HG02610 (cell line): Measurements from ENCODE around the gene KRT13.
A peak's percentile ranks its signal among the peaks of the same experiment; 100 is the strongest.

ENCODE experiments used
- ATAC-seq: cut with Tn5 transposase; IDR thresholded peaks from one replicate; pipeline ENCODE4 v1.9.1; 2021; ENCODE audit warnings: mild to moderate bottlenecking, moderate library complexity; ENCODE audit not compliant: unreplicated experiment

KRT13 gene

DNA sequence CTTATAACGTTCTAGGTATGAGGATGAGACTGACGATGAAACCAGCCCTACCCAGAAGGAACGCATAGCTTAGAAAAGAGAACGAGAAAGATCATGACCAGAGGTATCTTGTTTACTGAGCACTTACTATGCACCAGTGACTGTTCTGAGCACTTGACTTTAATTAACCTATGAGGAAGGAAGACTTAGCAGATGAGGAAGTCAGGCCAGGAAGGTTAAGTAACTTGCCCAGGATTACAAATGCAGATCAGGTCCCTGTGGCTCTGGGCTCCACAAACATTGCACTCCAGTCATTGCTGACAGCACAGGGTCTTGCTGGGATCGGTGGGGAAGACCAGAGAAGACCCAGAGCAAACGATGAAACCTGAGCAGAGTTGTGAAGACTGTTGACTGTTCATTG, 7.1 kb downstream of the KRT13 start:
- ATAC-seq, result no peak

DNA sequence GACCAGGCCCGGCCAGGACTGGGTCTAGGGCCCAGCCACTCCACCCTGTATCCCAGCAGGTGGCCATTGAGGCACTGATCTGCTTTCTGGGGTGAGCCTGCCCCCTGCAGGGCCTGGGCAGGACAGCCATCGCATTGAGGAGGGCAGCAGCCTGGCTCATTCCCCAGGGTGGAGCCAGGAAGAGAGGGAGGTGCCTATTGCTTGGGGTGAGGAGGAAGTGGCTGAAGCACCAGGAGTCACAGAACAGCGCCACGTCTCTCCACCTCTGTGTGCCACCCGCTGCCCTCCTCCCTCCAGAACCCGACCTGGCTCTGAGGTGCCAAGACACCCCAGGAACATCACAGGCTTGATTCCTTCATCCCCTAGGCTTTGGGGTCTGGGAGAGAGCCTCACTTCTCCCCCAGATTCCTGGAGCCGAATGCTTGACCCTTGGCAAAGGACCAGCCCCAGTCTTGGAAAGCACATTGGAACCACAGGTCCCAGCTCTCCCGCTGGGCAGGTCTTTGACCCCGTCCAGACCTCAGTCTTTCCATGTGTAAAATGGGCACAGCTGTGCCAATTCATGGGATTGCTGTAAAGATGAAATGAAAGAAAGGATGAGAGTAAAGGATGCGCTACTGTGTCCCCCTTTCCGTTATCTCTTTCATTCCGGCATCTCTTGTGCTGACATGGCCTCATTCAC, 8.5 kb downstream of the KRT13 start:
- peak; percentile 76 for ATAC-seq

DNA sequence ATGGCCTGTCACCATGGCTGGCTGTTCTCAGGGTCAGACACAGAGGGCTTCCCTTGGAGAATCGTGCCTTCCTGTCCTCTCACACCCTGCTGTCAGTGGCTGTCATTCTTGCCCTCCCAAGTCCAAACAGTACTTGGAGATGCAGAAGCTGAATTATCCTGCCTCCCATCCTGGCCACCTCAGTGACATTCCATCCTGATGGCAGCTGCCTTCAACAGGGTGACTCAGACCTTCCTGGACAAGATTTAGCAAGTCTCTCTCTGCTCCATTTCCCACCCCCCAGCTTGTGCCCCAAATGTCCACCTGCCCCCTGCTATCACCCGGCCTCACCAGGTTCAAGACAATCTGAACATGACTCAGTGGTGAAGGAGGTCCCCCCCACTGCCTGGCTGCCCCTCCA, 10.9 kb downstream of the KRT13 start:
- ATAC-seq, result no peak

DNA sequence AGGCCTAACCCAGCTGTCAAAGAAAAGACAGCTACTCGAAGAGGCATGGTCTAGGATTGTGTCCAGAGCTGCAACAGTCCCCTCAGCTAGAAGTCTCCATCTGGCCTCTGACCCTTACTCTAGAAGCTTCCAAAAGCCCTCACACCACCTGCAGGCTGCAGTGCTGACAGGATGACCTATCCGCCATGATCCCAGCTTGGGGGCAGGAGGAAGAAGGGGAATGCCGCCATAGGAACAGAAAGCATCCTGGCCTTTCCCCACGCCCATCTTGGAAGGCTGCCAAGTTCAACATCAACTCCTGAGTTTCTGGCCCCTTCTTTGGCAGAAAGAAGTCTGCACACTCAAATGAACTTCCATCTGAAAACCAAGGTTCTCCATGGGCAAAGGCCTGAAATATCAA, 12.6 kb downstream of the KRT13 start:
- ATAC-seq, result no peak

DNA sequence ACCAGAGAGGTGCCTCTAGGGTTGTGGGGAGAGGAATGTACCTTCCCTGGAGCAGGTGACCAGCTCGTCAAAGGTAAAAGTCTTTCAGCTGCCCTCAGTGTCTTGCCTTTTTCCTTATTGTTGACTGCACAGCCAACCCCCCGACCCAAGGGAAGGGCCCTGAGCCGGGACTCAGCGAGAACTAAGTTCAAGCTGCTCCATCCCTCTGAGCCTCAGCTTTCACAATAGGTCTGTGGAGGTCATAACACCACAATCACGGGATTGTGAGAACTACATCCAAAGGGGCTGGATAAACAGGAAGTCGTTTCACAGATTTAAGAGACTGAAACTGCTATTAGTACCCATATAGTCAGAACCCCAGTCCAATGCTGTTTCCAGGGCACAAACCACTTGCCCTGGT, 13.1 kb downstream of the KRT13 start:
- ATAC-seq, result no peak

DNA sequence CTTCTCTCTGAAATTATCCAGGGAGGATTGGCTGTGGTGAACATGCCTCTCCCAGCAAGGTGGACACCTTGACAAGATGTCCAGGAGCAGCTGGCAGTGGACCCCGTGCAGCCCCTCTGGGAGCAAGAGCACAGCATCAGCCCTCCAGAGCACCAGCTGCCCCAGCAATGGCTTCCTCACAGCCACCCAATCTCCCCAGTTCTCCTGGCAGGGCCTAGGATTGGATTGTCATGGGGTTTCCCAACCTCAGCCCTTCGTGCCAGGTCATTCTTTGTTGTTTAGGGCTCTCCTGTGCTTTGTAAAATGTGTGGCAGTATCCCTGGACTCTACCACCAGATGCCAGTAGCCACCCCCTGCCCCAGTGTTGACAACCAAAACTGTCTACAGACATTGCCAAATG, 13.9 kb downstream of the KRT13 start:
- ATAC-seq, result no peak

DNA sequence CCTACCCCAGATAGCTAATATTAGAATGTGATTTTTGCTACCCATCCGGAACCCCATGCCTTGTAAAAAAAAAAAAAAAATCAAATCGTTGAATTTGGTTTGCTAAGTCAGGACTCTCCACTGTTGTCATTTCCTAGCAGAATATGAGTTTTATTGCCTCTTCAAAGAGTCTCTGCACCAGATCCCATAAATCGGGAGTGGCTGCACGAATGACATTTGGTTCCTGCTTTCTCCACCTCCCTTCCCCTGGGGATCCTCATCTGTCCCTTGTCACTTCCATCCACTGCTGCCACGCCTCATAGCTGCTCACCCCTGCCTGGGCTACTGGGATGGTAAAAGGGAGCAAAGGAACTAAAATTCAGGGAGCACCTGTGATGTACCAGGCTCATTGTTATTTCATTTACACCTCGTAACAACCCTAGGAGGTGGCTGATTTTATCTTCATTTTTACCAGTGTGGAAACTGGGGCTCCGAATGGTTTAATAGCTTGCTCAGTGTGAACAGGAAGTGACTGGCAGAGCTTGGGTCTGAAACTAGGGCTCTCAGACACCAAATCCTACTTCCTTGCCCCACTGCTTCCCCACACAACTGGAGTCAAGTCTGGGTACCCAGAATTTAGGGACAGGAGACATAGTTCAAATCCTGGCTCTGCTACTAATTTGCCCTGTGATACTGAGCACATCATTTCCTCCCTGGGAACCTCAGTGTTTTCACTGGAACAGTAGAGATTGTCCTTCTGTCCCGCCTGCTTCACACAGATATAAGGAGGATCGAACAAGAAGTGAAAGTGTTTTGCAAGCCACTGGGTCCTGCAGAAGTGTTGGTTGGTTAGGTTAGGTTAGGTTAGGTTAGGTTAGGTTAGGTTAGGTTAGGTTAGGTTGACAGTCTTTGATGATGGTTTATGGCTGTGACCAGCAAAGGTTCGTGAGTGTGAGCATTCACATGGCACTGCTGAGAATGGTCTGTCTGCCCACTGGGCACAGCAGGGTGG, 15.1 kb downstream of the KRT13 start:
- ATAC-seq, result no peak

DNA sequence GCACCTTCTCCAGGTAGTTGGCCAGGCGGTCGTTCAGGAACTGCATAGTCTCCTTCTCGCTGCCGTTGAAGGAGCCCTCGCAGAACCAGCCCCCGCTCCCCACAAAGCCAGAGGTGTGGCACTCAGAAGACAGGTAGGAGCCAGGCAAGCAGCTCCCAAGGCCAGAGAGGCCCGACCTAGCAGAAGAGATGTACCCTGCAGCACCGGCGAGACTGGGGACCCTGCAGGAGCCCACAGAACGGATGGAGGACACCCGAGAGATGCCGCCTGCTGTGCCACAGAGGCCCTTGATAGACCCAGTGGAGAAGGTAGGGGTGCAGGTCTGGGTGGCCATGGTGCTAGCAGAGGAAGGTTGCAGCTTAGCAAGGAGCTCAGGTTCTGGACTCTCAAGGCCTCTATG, 15.9 kb downstream of the KRT13 start, which contains the start of gene KRT36:
Gene KRT36, minus strand, starts transcription at position 380 of the 400 bp plus-strand sequence. Its CDS starts 46 bp downstream, at position 334.
- ATAC-seq, result no peak

DNA sequence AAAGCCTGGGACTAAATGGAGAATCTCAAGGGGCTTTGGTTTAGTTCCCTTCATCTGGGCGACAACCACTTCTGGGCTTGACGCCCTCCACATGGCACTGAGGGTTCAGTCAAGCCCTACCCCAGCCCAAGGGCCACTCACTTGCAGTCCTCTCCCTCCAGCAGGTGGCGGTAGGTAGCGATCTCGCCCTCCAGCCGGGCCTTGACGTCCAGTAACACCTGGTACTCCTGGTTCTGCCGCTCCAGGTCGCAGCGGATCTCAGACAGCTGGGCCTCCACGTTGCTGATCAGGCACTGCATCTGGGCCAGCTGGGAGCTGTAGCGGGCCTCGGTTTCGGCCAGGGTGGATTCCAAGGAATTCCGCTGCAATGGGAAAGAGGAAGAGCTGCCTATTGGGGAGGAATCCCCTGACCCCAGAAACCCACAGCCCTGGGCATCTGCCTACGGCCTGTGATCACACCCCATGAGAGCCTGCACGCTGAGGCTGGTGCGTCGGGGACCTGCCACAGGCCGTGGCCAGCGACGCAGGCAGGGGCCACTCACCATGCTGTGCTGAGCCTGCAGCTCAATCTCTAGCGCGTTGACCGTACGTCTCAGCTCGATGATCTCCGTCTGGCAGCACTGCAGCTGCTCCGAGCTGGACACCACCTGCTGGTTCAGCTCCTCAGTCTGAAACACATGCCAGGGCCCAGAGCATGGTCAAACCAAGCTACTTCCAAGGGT, 18.4 kb downstream of the KRT13 start:
- no peak for ATAC-seq

DNA sequence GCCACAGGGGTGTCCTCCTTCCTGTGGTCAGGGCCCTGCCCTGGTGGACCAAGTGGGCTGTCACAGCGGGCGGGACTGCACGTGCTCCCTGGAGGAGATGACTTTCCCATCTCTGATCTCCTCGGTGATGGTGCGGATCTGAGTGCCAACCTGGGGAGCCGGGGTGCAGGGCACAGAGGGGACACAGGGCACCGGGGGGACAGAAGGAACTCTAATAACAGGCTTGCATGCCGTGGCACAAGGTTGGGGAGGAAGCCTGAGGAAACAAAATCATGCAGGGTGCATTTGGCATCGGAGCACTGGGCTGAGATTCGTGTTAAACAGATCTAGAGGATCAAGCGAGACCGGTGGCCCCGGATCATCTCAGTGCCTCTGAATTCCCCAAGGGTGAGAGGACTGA, 19.1 kb downstream of the KRT13 start:
- no peak for ATAC-seq

DNA sequence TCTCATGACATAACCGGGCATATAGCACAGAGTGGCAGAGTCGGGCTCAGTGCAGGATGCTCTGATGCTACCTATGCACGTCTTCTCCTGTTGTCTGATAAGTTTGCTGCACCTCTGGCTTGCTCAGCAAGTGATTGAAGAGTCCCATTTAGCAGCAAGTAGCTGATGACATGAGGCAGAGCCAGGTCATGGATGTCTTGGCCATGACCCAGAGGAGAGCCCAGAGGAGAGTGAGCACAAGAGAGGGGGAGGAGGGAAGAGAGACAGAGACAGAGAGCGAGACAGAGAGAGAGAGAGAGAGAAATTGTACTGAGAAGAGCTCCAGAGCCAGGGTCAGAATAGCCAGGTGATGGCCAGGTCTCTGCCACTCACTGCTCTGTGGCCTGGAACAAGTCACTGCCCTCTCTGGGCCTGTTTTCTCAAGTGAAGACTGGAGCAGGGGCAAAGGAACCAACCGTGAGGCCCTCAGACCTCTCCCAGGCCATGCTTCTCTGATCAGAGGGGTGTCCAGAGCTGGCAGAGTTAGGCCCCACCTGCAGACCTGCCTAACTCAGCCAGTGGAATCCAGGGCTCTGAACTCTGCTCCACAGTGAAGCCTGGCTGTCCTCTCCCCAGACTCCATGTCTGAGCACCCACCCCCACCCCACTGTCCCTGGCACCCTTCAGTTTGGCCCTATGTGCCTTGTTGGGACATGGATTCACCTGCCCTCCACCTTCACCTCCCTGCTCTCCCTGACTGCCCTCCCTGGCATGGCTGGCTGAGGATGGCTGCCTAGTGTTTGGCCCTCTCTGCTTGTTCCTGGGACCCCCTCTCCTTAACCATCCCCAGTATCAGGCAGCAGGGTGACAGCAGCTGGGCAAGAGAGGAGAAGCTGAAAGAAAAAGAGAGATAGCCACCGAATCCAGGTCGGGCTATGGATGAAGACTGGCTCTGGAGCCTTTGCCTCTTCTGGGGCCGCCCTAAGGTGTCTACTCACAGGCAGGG, 20.2 kb downstream of the KRT13 start:
- ATAC-seq, result no peak

DNA sequence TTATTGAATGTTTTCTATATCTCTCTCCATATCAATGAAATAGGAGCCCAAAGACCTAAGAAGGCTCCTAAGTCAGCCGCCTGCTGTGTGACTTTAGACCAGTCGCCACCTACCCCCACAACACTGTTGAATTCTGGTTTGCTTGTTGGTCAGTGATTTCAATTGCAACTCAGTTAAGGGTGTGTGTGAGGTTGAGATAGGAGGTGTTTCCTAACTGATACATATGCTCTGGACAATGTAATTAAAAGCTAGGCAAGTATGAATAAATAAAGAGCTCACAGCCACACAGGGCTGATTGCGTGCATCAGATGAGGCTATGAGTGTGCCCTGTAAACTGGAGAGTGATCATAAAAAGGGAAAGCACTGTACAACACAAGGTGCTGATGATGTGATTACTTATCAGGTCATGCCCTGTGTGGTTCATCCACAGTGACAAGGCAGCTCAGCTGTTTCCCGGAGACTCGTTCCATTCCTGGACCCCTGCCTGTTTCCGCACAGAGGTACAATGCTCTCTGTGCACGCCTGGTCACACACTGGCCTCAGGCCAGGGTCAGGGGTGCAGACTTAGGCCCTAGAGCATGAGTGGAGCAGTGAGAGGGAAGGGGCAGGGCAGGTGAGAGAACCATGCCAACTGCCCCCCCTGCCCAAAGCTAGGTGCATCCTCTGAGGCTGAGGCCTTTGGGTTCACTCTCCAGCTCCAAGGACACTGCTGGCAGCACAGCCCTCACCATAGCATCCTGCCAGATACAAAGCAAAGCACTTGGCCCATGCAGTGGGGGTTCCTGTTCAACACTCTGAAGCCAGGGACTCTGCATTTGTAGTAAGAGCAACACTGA, 21.2 kb downstream of the KRT13 start:
- ATAC-seq, result no peak

DNA sequence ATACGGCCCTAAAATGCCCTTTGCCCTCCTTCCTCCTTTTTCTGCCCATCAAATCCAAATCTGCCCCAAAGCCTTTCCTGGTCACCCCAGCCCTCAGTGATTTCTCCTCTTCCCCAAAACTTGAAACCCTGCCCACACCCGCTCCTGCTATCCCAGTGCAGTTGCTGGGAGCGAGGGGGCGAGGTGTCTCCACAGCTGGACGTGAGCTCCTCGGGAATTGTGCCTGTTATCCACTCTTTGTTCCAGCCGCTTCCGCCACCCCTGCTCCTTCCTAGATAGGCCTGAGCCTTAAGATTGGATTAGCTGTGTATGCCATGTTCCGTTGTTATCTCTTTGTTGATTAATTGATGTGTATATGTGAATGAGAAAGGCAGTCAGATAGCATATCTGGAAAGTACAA, 21.9 kb downstream of the KRT13 start:
- no peak for ATAC-seq

DNA sequence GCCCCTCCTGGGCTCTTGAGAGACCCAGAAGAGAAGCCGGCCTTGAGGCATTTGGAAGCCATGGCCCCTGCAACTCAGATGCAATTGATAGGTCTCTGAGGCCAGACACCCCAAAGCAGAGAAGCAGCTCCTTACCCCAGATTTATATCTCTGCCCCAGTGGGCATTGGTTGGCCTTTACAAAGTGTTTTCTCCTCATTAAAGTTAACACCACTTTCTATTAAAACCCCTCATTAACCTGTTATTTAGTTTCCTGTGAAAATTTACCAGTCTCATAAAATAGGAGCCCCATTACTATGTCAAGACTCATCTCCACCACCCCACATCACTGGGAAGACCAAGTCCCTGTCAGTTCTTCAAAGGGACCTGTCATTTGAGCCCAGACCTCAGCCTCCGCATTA, 24.4 kb downstream of the KRT13 start, which contains the start of gene KRT35:
Gene KRT35, minus strand, starts transcription at position 116 of the 400 bp plus-strand sequence. Its CDS starts 54 bp downstream, at position 62.
- no peak for ATAC-seq

DNA sequence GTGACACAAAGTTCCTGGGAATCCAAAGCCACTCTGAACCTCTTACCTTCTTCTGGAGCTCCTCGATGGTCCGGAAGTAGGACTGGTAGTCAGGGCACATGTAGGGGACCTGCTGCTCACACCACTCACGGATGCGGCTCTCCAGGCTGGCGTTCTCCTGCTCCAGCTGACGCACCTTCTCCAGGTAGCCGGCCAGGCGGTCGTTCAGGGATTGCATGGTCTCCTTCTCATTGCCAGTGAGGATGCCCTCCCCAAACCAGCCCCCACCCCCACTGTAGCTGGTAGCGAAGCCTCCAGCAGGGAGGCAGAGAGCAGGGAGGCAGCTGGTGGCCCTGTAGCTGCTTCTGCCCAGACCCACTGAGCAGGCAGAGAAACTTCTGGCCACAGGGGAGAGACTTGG, 24.8 kb downstream of the KRT13 start:
- ATAC-seq, result no peak

DNA sequence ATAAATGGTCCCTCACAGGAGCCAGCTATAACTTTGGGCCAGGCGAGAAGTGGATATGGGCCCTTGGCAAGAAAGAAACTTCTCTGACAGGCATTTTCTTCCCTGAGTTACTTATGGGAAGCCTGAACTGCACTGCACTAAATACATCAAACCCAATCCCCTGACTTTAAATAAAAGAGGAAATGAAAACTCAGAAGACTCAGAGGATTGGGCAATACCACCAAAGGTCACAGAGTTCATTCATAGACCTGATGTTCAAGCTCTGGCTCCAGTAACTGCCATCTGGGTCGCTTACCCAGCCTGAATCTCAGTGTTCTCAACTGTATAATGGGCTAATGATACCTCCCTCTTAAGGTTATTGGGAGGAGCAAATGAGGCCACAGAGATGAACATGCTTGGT, 25.3 kb downstream of the KRT13 start:
- no peak for ATAC-seq

DNA sequence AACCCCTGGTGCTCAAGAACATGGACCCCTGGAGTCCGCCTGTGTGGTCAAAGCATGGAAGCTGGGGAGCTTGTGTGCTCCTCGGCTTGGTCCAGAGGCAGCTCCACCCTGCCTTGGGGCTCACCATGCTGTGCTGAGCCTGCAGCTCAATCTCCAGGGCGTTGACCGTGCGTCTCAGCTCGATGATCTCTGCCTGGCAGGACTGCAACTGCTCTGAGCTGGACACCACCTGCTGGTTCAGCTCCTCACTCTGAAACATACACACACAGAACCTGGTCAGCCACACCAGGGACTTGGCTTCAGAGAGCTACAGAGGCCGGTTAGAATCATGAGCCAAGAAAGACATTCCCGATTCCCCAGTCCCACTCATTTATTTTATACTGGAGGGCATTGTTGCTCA, 27.2 kb downstream of the KRT13 start:
- ATAC-seq, result no peak

DNA sequence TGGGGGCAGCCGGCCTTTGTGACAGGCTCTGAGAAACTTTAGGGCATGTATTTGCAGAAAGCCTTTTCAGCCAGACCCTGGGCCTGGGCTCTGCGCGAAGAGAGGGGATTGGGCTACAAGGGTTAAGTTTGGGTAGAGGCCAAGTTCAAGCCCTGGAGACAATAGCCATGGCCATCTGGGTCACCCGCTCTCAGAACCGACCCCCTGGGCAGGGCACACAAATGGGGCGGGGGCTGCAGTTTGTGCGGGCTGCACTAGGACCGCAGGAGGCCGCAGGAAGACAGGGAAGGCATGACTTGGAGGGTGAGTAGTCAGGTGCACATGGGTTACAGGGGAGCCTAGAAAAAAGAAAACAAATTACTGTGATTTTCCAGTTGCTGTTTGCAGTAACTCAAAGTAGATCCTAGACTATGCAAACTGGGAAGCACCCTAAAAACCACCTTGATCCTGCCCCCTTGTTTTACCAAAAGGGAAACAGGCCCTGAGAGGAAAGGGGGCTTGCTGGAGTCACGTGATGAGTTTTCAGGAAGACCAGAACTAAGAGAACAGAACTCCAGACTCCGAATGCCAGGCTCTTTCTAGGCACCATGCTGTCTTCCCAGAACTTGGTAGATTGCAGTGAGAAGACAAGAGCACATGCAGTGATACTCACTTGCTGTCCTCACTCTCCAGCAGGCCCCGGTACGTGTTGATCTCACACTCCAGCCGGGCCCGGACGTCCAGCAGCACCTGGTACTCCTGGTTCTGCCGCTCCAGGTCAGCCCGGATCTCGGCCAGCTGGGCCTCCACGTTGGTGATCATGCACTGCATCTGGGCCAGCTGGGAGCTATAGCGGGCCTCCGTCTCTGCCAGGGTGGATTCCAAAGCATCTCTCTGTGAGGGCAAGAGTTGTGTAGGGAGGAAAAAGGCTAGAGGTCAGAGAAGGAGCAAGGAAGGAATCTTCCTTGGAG, 28.3 kb downstream of the KRT13 start:
- ATAC-seq, result no peak
